ENCODE results near the gene MRPL16. TPM values are rescaled to one million over a fixed set of nuclear protein-coding genes. Genes with fewer than 3 reads are reported as not detected.

MRPL16 gene
- total and polyA plus RNA-seq, 2 of the 13 experiments (the other 11 are each of a cell fraction or from before 2014, with no cell fraction given) = 45.3 to 62.6 TPM

- TF ChIP-seq ZMYM3 (CRISPR knock-in tag; IDR thresholded peaks at IDR 0.05) (peak; percentile 50), ZNF891 (CRISPR knock-in tag; IDR thresholded peaks at IDR 0.05) (peak; percentile 93), MIXL1 (CRISPR knock-in tag; IDR thresholded peaks at IDR 0.05) (peak; percentile 83), RBAK (CRISPR knock-in tag; IDR thresholded peaks at IDR 0.05) (no peak), IKZF5 (CRISPR knock-in tag; IDR thresholded peaks at IDR 0.05) (peak; percentile 87), SMARCE1 (IDR thresholded peaks at IDR 0.05; ENCODE audit: borderline replicate concordance) (no peak), ZNF383 (CRISPR knock-in tag; IDR thresholded peaks at IDR 0.05; ENCODE audit: borderline replicate concordance) (no peak; the same call in 1 of the 2 replicates), ZNF44 (CRISPR knock-in tag; IDR thresholded peaks at IDR 0.05) (peak; percentile 92; the same call in 1 of the 2 replicates), HBP1 (CRISPR knock-in tag; IDR thresholded peaks at IDR 0.05; ENCODE audit: low read depth) (peak; percentile 57; the same call in 1 of the 2 replicates), CEBPZ (IDR thresholded peaks at IDR 0.05; ENCODE audit: low read length) (no peak), PPARG (CRISPR knock-in tag; conservative IDR thresholded peaks at IDR 0.05) (no peak; the same call in 1 of the 2 replicates), THYN1 (CRISPR knock-in tag; IDR thresholded peaks at IDR 0.05; ENCODE audit: borderline replicate concordance, low read depth) (no peak), AKNA (CRISPR knock-in tag; IDR thresholded peaks at IDR 0.05; ENCODE audit: borderline replicate concordance) (no peak), NPAS2 (CRISPR knock-in tag; IDR thresholded peaks at IDR 0.05; ENCODE audit: borderline replicate concordance) (no peak), ZNF350 (CRISPR knock-in tag; IDR thresholded peaks at IDR 0.05; ENCODE audit: borderline replicate concordance, low read depth) (peak; percentile 92; the same call in 1 of the 2 replicates)
Observed at GRCh38 chr11:59810189-59810910, at the start of gene MRPL16 (continued).
